Measurements from ENCODE around the gene ADD1.

DNA sequence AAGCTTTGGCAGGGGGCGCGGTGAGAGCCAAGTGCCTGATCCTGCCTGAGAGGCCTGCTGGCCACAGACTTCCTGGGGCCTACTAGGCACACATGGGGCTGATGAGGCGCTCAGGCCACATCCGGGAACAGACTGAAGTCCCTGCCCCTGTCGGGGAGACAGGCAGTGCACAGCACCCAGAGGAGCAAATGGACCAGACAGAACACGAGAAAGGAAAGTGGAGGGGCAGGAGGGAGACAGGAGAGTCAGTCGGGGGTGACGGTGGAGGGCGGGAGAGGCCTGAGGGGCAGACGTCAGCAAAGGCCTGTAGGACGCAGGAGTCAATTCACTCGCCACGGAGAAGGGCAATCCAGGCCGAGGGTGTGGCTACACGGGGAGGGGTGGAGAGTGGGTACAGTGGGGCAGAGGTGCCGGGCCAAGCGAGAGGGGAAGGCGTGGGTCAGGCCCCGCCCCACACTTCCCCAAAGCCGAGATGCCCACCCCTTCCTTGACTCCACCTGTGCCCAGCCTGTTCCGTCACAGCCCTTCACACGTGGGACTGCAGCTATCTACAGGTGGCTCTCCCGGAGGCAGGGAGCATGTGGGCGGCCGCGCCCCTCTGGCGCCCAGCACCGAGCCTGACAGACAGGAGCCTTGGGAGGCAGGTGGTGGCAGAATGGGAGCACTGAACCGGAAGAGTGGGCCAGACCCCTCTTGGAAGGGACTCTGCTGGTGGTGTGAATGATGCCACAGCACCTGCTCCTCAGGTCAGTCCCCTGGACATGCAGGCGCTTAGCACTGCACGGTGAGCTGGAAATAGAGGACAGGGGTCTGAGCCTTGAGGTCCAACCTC, 99.1 kb downstream of the ADD1 start:
- TF ChIP-seq CTCF (IDR thresholded peaks at IDR 0.05): no peak
- TF ChIP-seq POLR2A (IDR thresholded peaks at IDR 0.05): no peak
